ENCODE data around the gene GGA1.
"Not testable (repeated sequence)": the region's sequence is repeated elsewhere in the genome, so short reads cannot be mapped to it uniquely, and the experiment has no call there.

The GGA1 gene

DNA sequence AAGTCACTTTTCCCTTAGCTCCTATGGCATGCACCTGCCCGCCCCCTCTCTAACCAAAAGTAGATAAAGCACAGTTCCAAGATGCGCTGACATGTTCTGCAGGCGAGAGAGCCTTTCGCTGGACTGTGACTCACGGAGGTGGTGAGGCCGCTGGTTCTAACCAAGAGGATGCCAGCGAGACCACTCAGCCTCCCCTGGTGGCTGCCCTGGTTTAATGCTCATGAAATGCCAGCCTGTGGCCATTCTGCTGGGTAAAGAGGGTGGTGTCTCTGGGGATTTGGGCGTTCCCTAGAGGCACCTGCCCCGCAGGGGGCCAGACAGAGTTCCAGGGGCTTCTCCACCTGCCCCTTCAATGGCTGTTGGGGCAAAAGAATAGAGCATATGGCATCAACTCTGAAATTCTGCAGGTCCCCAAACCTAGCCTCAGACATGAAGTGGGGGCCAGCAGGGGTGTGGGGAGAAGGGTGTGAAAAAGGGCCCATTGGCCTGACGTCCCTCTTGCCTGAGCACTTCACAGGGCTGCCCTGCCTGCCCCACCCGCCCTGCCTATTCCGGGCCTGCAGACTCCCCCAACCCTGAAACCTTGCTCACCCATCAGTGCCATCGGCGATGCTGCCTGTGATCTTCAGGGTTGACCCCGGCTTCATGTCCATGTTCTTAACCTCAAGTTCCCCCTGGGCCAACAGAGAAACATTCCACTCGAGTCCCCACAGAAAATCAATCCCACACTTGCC, 37.2 kb upstream of the GGA1 start:
- no peak for DNase-seq (ENCODE audit: low read depth)

DNA sequence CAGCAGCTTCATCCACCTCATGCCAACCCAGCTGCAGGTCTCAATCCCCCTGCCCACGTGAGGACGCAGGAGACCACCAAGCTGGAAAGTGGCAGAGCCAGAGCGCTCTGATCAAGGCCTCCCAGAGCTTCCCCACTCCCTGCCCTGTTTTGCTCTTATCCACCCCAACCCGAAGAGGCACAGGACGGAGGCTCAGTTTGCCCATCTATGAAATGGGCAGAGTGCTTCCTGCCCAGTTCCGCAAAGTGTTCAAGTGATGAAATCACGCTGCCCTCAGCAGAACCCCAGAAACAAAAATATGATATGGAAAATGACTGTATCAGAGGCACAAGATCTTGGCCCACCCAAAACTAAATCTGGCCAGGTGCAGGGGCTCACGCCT, 36.7 kb upstream of the GGA1 start:
- DNase-seq (ENCODE audit: low read depth), result no peak

DNA sequence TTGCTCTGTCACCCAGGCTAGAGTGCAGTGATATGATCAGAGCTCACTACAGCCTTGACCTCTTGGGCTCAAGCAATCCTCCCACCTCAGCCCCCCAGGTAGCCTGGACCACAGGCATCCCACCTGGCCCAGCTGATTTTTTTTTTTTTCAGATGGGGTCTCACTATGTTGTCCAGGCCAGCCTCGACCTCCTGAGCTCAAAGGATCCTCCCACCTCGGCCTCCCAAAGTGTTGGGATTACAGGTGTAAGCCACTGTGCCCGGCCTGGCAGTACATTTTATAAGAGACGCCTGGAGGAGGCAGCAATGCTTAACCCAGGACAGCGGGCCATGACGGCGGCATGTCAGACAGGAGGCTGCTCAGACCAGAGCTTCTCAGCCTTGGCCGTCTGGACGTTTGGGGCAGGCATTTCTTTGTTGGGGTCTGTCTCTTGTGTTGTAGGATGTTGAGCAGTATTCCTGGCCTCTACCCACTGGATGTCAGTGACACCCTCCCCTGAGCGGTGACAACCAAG, 33.1 kb upstream of the GGA1 start:
- no peak for DNase-seq (ENCODE audit: low read depth)

DNA sequence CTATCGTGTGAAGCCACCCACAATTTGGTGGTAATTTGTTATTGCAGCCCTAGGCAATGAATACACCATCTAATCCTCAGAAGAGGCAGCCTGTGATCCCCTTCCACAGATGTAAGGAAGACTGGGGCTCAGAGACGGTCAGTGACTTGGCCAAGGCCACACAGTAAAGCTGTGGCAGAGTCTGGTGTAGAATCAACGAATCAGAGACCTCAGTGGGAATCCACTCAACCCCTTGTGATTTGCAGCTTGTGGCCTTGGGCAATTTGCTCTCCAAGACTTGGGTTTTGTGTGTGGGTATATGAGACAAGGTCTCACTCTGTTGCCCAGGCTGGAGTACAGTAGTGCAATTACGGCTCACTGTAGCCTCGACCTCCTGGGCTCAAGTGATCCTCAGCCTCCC, 30.6 kb upstream of the GGA1 start:
- no peak for DNase-seq (ENCODE audit: low read depth)

DNA sequence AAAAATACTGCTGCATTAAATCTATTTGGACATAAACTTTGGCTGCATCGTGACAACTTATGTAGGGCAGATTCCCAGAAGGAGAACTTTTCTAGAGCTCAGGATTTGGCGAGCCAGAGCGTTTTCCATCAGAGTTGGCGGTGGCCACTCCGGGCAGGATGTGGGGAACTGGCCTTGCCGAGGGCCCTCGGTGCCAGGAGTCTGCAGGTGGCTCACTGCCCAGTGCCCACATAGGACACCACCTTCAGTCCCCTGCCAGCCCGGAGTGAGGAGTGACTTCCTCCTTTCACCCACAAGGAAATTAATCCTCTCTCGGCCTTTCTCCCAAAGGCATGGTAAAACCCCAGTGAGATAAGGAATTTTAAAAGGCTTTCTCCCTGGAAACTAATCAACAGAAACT, 27.1 kb upstream of the GGA1 start:
- DNase-seq (ENCODE audit: low read depth), result no peak

DNA sequence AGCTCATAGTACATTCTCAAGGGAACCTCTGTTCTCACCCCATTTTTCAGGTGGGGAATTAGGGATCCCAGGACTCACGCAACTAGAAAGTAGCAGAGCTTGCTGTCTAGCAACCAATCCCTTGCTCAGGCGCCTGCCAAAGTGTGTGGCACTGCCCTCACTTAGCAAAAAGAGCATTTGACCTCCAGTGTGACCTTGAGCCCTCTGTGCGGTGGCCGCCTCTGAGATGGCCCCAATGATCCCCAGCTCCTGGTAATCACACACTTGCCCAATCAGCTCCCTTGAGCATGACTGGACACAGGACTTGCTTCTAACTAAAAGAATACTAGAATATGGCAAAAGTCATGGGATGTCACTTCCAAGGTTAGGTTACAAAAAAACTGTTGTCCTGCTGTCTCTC, 26.1 kb upstream of the GGA1 start:
- DNase-seq (ENCODE audit: low read depth), result no peak

DNA sequence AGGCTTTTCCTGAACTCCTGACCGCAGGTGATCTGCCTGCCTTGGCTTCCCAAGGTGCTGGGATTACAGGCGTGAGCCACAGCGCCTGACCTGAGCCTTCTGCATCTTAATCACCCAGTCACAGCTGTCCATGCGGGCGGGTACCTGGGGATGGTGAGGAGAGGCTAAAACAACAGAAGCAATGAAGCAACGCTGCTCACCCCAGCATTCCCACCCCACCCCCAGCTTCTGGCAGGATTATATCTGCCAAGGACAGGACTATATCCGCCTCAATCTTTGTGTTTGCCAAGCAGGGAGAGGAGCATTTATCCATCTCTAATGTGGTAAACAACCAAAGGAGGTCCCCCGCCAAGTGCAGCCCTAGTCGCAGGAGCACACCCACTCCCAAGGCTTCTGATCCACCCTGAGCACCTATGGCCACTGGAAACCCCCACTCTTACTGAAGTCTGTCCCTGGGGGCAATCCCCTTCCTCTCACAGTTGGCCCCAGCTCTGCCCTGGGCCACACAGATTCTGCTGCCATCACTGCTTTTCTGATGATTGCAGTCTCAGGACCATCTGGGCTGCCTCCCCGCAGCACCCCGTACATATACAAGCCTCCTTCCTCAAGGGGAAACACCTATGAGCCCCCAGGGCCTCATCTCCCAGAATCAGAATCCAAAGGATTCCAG, 20.0 kb upstream of the GGA1 start:
- no peak for DNase-seq (ENCODE audit: low read depth)

DNA sequence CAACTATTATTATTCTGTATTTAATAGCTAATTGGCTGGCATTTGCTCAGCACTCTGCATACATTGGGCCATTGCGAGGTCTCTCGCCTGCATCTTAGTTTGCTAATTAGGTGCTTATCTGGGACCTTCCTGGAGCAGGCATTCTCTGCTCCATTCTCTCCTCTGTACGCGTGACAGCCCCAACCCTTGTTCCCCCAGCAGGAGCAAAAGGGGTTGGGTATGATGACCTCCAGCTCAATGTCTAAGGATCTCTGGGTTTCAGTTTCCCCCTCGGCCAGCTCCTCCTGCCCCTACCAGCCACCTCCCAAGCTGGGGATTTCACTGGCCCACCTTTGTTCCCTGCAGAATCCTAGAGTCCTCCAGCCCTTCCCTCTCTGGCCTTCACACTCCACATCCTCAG, 19.0 kb upstream of the GGA1 start:
- DNase-seq (ENCODE audit: low read depth), result no peak

DNA sequence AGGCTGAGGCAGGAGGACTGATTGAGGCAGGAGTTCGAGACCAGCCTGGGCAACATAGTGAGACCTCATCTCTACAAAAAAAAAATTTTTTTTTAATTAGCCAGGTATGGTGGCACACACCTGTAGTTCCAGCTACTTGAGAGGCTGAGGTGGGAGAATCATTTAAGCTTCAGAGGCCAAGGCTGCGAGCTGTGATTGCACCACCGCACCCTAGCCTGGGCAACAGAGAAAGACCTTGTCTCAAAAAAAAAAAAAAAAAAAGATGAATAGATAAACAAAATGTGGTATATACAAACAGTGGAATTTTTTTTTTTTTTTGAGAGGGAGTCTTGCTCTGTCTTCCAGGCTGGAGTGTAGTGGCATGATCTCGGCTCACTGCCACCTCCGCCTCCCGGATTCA, 17.6 kb upstream of the GGA1 start:
- DNase-seq (ENCODE audit: low read depth), result not testable (repeated sequence)

DNA sequence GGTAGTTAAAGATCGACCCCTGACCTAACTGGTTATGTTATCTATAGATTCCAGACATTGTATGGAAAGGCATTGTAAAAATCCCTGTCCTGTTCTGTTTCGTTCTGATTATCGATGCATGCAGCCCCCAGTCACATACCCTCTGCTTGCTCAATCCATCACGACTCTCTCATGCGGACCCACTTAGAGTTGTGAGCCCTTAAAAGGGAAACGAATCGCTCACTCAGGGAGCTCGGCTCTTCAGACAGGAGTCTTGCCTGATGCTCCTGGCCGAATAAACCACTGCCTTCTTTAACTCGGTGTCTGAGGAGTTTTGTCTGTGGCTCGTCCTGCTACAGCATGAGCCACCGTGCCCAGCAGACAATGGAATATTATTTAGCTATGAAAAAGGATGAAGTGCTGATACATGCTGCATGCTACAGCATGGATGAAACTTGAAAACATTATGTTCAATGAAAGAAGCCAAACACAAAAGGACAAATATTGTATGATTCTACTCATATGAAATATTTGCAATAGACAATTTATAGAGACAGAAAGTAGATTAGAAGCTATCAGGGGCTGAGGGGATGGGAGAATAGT, 16.7 kb upstream of the GGA1 start:
- no peak for DNase-seq (ENCODE audit: low read depth)

DNA sequence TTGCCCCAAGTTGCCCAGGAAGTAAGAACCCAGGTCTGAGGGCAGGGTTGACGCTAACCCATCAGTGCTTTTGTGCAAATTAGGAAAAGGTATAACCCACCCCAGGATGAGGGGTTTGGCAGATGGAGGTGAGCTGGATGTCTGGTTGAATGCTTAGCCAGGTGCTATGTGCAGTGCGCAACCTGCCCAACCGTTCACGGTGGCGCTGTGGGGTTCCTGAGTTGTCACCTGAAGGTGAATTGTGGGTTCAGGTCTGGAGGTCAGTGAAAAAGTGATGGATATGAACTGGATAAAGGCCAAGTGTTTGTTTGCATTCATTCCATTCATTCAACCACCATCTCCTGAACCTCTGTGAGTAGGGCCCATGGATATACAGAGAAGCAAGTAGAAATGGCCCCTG, 14.4 kb upstream of the GGA1 start:
- DNase-seq (ENCODE audit: low read depth), result no peak

DNA sequence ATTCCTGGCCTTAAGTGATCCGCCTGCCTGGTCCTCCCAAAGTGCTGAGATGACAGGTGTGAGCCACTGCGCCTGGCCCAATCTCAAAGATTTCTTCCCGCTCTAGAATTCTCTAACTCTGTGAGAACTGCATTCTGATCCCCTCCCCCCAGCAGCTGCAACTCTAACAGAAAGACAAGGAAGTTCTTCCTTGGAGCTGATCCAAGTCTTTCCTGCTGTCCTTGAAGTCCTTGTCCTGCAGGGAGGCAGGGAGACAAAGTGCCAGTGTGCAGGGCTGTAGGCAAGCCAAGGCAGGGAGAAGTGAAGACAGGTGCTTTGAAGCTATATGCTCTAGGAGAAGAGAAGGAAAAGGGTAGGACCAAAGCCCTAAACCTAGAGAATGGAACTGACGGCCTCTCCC, 9.5 kb upstream of the GGA1 start:
- no peak for DNase-seq (ENCODE audit: low read depth)

DNA sequence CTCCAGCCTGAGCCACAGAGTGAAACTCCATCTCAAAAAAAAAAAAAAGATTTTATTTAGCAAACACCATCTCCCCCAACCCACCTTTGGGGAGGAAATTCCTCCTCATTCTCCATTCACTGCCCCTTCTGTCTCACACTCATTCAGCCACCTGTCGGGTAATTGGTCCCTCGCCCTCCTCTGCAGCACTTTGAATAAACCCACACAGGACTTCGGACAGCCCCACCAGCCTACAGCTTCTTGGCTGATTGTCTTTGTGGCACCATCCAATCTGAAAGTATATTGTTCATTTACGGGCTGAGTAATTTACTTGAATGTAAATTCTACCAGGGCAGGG, 7.5 kb upstream of the GGA1 start:
- DNase-seq (ENCODE audit: low read depth), result no peak

DNA sequence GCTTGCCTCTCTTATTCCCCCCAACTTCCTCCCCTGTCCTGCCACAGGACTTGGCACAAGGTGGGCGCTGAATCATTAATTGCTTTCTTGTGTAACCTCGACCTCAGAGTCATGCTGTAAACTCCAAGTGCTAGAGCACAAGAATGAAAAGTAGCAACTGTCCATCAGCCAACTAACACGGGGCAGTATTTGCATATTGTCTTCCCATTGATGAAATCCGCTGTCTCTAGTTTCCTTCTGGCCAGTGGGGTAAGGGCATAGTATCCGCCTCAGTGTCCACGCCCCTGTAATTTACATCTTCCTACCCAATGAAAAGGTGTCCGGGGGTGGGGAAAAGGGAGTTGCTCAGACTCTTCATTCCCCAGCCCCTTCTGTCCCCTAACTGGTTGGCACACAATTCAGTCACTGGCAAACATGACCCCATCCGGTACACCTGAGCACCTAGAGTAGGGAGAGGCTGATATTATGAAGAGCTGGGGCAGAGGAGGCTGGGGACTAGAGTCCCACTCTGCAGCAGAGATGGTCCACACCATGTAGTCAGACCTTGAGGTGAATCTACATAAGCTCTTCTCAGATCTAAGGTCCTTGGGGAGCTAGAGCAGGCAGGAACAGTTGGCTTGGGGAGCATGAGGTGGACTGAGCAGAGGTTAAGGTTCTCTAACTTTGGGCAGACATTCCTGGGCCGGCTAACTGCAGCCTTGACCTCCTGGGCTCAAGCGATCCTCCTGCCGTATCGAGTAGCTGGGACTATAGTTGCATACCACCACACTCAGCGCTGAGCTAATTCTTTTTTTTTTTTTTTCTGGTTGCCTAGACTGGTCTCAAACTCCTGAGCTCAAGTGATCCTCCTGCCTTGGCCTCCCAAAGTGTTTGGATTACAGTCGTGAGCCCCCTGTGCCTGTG, 6.8 kb upstream of the GGA1 start:
- no peak for DNase-seq (ENCODE audit: low read depth)

DNA sequence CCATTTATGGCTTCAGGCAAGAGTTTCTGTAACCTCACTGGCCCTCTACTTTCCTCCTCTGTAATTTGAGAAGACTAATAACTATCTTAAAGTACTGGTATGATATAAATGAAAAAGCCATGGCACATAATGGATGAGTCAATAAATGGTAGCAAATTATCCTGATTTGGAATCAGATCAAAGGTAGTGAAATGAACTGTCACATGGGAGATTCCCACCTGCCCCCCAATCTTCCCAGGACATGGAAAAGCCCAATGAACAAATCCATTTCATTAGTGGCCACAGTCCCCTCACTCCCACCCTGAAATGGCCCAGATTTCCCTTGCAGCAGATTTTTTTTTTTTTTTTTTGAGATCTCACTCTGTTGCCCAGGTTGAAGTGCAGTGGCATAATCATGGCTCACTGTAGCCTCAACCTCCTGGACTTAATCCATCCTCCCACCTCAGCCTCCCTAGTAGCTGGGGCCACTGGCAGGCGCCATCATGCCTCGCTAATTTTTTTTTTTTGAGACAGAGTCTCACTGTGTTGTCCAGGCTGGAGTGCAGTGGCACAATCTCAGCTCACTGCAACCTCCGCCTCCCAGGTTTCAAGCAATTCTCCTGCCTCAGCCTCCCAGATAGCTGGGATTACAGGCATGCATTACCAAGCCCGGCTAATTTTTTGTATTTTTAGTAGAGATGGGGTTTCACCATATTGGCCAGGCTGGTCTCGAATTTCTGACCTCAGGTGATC, 5.9 kb upstream of the GGA1 start:
- not testable (repeated sequence) for DNase-seq (ENCODE audit: low read depth)

DNA sequence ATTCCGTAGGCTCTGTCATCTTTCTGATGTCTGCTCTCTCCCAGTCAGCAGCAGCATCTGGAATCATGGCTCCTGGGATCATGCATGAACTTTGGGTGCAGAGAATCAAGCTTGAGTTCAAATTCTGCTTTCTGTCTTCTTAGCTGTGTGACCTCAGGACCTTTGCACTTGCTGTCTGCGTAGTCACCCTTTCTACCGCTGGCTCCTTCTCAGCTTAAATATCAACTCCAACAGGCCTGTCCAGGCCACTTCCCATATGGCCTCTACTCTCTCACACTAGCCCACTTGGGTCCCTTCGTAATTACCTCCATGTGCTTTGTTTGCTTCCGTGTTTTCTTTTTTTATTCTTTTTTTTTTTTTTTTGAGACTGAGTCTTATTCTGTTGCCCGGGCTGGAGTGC, 4.6 kb upstream of the GGA1 start:
- no peak for DNase-seq (ENCODE audit: low read depth)

DNA sequence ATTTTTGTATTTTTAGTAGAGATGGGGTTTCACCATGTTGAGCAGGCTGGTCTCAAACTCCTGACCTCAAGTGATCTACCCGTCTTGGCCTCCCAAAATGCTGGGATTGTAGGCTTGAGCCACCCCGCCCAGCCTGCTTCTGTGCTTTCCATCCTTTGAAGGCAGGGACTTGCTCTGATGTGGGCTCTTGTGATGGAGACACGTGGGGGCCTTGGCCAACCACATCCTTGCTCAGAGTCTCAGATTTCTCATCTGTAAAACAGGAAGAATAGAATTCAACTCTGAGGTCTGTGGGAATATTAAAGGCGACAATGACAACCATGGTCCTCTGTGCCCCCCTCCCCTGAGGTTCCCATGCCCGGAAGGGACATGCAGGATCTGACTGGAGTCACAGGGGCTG, 3.8 kb upstream of the GGA1 start:
- DNase-seq (ENCODE audit: low read depth), result no peak

DNA sequence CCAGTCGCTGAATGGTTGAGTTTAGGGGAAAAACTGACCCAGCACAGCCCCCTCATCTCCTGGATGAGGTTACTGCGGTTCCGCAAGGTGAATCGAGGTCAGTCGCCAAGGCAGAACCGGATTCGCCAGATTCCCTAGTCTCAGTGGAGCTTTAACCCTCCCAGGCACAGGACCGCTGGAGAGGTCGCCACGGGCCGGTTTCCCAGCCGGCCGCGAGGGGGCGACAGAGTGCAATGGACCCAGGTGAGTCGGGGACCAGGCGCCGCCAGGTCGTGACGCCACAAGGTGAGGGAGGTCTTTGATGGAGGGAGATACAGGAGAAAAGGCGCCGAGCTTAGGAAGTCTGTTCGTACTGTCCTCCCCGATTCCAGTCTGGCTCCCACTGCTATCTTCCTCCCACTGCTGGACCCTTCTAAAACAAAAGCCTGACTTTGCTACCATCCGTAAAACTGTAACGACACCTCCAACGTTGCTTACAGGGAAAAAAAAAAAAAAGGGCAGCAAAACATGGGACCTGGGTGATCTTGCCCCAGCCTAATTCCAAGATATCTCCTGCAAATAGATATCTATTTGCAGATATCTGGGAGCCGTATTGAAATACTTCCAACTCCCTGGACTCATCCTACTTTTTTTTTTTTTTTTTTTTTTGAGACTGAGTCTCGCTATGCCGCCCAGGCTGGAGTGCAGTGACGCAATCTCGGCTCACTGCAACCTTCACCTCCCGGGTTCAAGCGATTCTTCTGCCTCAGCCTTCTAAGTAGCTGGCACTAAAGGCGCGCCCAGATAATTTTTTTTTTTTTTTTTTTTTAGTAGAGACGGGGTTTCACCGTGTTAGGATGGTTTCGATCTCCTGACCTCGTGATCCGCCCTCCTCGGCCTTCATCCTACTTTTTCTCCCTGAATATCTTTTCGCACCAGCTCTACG, 1.4 kb upstream of the GGA1 start:
- peak; percentile 86 for DNase-seq (ENCODE audit: low read depth)

DNA sequence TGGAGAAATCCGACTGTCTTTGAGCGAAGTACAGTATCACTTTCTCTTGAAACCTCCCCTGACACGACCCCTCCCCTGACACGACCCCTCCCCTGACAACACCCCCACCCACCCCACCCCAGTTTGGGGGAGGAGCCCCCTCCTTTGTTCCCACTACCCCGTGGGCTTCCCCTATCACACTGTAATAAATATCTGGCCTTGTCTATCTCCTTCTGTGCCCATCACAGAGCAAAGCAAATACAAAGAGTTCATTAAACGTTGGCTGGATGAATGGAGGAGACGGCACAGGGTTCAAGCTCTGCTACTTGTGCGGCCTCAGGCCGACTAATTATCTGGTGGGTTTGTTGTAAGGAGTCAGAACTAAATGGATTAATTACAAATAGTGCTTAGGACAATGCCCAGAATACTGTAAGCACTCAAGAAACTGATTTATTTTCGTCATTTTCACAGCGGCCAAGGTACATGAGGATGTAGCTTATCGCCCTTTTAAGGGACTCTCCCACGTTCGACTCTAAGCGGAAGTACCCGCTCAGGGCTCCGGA, 628 bp upstream of the GGA1 start:
- no peak for DNase-seq (ENCODE audit: low read depth)

All from activated T-cell treated with anti-CD3 and anti-CD28 coated beads for 24 hours (primary cell).